HG02759 (cell line): ENCODE results near the gene TMX3.

Experiments
- ATAC-seq: cut with Tn5 transposase; IDR thresholded peaks from one replicate; pipeline ENCODE4 v1.9.1; 2021; ENCODE audit warnings: mild to moderate bottlenecking, moderate library complexity; ENCODE audit not compliant: unreplicated experiment

TMX3 gene, protein sequence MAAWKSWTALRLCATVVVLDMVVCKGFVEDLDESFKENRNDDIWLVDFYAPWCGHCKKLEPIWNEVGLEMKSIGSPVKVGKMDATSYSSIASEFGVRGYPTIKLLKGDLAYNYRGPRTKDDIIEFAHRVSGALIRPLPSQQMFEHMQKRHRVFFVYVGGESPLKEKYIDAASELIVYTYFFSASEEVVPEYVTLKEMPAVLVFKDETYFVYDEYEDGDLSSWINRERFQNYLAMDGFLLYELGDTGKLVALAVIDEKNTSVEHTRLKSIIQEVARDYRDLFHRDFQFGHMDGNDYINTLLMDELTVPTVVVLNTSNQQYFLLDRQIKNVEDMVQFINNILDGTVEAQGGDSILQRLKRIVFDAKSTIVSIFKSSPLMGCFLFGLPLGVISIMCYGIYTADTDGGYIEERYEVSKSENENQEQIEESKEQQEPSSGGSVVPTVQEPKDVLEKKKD

DNA sequence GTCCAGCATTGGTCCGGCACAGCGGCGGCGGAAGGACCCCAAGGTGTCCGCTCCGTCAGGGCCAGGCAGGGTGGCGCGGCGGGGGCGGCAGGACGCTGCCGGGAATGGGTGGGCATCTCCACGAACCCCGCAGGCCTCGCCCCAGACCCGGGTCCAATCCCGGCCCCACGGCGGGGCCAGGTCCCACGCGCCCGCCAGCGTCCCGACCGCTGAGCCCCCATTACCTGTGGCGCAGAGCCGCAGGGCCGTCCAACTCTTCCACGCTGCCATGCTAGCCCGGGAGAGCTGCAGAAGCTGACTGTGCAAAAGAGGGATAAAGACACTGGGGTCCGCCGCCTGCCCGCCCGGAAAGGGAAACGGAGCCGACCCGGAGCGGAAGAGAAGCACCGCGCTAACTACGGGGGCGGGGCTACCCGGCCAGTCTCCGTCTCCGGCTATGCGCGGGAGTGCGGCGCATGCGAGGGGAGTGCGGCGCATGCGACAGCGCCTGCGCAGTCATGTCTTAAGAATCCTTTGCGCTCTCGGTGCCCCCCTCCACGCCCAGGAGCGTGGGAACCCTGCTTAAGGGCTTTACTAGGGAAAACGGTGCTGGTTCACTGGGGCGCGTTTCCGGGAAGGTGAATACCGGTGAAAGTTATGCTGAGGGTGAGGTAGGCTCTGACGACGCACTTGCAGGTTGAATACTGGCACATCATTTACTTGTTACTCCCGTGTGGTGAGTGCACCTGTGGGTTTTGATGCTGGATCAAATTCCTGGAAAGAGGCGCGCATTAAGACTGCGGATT, at the start of gene TMX3:
Gene TMX3 (minus strand): TSS at position 397 of the 785 bp plus-strand sequence. CDS start 127 bp downstream, at position 270.
- ATAC-seq, result peak; percentile 96

DNA sequence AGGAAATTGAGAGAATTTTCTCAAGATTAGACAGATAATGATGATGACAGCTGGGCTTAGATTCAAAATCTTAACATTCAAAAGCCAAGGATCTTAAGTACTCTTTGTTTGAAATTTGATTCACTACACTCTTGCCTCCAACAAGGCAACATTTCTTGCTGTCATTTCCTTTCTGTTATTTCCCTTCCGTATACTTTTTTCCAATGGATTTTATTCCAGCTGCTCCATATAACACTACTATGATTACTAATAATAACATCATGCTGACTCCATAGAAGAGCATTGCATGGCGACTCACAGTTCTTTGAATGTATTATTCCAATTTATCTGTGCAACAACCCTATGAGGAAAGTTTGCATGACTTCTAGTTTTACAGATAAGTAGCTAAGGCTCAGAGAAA, 49.1 kb upstream of the TMX3 start:
- ATAC-seq, result no peak

DNA sequence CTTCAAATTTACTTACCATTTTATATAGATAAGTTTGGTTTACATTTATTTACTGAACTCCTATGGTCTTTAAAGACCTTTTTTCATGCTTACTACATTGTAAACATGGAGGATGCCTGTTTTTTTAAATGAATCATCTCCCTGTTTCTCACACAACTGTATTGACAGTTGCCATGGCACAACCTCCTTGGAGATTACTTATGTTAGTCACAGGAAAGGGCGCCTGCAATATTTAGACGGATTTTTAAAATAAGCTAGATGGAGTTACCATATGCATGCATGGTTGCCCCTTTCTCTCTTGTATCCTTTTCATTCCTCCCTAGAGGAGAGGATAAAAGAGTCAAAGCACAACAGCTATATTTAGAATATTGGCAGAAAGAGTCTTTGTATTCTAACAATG, 48.2 kb upstream of the TMX3 start:
- ATAC-seq, result no peak

DNA sequence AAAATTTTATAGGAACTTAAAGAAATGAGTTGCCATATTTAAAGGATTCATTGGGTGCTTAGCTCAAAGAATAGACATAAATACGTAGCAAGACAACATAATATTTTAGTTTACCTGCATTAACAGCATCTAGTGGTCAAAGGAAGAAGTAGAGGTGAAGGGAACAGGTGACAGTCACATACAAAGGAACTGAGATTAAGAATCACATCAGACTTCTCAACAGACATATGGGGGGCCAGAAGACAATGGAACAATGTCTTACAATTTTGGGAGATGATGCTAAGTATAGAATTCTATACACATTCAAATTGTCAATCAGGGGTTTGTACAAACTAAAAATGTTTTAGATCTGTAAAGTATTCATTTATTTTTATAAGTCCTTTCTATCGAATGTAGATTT, 44.4 kb upstream of the TMX3 start:
- ATAC-seq, result no peak

DNA sequence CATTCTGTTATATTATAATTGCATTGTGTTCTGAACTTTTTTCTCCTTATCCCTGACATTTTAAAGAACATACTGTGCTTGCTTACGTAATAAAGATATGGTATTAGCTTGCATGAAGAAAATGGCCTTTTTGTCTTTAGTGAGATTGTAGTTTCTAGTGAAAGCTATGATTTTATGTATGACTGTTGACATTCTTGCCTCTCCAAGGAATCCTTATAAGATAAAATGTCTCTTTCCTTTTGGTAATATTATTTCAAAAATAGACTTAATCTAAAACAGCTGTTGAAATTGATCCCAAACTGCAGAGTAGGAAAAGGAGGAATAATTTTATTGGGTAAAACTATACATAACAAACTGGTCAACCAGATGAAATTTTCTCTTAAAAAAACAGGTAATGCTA, 42.2 kb upstream of the TMX3 start:
- no peak for ATAC-seq

DNA sequence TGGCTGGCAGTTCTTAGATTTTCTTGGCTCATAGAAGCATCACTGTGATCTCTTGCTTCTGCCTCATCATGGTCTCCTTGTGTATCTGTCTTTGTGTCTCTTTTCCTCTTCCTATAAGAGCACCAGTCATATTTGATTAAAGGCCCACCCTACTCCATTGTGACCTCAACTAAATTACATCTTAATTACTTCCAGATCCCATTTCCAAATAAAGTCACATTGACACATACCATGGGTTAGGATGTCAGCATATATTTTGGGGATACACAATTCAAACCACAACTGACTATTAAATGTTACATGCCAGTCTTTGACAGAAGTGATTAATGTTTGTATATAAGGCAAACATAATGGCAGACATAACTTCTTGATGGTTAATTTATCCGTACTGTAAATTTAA, 27.3 kb upstream of the TMX3 start:
- no peak for ATAC-seq

DNA sequence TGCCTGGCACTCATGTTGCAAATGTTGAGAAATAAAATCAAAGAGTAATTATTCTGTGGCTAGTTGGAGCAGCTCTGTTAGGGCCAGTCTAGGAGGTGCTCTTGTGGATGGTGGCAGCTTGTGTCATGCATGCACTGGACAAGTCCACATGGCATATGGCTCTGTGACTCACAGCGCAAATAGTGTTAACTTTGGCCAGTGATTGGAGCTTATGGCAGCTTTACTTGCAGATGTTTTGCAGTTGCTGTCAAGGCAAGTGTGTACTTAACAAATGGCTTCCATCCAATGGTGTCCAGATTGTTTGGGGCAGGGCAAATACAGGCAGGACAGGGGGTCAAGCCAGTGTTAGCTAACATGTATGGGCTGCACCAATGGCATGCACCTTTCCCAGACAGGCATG, 26.1 kb upstream of the TMX3 start:
- no peak for ATAC-seq

DNA sequence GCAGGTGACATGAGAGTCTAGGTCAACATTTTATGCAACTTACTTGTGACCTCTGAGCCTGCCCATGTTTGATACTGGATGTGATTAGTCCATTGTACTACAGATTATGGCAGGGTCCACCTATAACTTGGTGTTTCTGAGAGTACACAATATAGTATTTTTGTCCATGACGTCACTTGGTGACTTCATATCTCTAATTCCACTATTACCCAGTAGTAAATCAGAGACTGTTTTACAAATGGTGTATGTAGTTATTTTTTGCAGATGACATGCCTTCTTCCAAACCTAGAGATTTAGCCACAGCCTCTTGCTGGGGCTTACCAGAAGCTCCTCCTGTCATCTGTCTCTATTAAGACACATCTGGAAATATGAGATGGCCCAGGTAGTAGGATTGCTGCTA, 24.6 kb upstream of the TMX3 start:
- no peak for ATAC-seq

DNA sequence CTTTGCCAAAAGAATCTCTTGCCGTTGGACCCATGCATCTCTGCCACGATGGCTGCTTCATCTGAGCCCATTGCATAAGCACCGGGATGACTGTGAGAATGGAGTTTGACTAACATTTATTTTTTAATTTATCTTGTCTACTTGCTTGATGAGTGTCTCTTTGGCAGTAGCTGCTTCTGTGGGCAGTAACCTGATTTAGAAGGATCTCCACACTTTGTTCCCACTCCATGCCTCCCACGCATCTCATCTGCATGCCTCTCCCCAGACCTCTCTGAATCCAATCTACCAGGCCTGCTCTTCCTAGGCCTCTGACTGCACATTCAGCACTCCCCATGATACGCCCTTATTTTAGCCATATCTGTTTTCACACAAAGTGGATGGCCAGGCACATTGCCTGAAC, 23.7 kb upstream of the TMX3 start:
- no peak for ATAC-seq

DNA sequence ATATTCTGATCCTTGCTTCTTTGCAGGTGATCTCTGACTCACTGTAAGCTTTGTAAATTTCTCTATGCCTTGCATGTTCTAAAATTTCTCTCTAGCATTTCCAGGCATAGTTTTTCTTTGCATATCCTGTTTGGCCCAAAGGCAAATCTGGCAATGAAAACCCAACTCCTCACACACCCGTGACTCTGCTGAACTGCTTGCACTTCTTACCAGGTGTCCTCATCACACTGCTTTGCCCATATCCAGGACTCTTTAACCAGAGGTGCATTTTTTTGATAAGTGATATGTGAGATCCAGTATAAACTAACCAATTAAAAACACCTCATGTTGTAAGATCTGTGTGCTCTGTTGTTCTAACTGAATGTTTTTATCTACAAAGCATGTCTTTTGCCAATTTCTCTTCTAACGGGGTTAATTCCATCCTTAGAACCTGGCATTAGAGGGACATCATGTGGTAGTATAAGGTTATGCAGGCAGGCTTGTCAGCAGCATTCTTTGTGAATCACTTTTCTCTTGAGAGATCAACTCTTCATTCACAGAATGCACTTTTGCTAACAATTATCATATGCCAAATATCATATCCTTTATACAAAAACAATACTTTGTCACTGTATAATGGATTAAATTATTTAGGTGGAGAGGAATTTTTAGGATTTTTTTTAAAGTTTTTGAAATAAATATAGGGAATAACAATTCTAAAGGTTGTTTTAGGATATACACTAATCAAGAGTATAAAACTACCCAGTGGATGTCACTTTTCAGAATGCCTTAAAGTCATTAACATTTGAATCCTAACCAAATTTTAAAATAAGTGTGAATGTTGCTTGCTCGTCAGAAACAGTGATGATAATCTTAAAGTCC, 20.8 kb upstream of the TMX3 start:
- peak; percentile 88 for ATAC-seq

DNA sequence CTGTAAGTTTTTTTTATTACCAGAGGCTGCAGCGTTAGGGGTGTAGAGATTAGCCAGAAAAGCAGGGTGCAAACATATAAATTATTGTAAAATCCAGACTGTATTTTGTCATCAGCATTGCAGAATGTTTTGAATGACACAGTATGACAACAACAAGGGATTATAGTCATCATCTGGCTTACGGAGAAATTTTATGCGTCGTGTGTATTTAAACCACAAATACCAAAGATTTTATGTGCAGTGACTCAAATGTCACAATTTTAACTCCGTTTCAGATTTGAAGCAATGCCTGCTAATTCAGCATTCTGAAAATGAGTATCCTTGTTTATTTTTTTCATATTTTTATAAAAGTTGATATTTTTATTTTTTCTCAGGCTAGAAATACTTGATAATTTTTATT, 19.4 kb upstream of the TMX3 start:
- ATAC-seq, result no peak

DNA sequence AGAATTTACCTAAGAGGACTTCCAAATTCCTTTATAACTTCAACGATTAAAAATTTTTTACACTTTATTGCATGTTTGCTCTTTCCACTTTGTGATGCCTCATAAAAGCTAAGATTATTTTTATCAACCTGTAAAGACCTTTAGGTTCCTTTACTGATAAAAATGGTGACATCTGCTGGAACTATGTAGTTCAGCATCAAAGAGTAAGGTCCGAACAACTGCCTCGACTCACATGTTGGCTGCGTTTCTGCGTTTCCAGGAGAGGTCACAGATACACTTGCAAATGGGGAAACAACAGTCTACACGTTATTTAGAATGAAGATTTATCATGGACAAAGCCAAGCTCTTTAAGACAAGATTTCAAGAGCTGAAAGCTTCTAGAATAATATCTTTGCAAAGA, 18.8 kb upstream of the TMX3 start:
- ATAC-seq, result no peak

DNA sequence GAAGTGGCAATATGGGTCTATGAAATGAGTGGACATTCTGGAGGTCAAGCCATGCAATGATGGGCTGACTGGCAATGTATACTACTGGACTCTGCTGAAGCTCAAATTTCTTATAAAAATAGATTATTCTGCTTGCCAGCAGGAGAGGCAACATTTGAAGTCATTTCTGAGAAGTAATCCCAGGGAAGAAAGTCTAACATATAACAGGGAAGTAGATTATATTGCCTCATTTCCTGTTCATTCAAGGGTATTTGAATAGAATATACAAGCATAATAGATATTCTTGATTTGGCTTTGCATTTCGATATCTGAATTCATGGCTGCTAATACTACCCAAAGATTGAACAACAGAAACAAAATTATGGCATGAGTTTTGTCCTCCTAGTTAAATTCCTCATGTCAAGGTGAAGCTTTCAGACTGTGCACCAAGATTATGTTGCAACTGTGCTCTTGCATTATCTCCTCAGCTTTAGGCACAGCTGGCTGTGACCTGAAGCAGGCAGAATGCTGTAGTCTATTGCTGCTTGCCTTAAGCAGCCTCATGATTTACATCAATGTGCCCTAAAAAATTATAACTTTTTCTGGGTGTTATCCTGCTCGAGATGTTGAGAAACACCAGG, 13.3 kb upstream of the TMX3 start:
- ATAC-seq, result no peak

DNA sequence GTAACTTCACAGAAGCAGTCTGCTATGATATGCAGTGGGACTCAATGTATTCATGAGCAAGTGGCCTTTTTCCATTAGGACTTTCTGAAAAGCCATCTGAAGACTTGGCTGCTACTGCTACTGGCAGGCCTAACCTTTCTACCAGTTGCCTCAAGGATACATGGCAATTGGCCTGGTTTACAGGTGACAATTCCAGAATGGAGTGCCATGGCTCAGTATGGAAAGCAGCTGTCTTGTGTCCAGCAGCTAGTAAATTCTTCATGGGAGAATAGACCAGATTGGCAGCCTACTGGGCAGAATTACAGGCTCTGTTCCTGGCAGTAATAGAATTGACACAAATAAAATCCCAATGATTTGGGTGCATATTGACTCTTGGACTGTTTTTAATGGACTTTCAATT, 12.6 kb upstream of the TMX3 start:
- no peak for ATAC-seq

DNA sequence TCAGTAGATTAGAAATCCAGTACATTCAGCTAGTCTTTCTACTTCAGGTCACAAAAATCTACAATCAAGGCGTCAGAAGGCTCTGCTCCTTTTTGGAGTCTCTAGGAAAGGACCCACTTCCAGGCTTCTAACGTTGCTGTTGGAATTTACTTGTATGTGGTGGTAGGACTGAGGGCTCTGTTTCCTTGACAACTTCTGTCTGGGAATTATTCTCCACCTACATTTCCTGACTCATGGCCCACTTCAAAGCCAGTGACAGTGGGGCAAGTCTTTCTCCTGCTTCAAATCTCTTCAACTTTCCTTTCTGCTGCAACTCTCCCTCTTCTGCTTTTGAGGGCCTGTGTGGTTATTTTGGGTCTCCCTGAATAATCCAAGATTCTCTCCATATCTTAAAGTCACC, 10.4 kb upstream of the TMX3 start:
- no peak for ATAC-seq

DNA sequence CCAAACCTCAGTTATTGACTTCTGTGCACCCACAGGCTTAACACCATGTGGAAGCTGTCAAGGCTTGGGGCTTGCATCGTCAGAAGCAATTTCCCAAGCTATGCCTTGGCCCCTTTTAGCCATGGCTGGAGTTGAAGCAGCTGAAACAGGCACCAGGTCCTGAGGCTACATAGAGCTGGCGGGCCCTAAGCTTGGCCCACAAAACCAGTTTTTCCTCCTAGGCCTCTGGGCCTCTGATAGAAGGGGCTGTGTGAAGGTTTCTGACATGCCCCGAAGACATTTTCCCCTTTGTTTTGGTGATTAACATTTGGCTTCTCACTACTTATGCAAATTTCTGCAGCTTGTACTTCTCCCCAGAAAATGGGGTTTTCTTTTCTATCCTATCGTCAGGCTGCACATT, 9.1 kb upstream of the TMX3 start:
- ATAC-seq, result no peak

DNA sequence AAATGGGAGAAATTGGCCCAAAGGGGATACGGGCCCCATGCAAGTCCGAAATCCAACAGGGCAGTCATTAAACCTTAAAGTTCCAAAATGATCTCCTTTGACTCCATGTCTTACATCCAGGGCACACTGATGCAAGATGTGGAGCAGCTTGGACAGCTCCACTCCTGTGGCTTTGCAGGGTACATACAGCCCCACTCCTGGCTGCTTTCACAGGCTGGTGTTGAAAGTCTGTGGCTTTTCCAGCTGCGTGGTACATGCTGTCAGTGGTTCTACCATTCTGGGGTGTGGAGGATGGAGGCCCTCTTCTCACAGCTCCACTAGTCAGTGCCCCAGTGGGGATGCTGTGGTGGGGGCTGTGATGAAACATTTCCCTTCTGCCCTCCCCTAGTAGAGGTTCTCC, 8.6 kb upstream of the TMX3 start:
- ATAC-seq, result no peak

DNA sequence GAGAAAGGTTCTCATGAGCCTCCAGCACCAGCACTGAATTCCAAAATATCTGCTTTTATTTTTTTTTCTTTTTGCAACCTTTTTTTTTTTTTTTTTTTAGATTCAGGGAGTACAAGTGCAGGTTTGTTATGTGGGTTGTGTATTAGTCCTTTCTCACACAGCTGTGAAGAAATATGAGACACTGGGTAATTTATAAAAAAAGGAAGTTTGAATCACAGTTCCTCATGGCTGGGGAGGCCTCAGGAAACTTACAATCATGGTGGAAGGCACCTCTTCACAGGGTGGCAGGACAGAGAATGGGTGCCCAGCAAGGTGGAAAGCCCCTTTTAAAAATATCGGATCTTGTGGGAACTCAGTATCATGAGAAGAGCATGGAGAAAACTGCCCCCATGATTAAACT, 7.9 kb upstream of the TMX3 start:
- ATAC-seq, result no peak

DNA sequence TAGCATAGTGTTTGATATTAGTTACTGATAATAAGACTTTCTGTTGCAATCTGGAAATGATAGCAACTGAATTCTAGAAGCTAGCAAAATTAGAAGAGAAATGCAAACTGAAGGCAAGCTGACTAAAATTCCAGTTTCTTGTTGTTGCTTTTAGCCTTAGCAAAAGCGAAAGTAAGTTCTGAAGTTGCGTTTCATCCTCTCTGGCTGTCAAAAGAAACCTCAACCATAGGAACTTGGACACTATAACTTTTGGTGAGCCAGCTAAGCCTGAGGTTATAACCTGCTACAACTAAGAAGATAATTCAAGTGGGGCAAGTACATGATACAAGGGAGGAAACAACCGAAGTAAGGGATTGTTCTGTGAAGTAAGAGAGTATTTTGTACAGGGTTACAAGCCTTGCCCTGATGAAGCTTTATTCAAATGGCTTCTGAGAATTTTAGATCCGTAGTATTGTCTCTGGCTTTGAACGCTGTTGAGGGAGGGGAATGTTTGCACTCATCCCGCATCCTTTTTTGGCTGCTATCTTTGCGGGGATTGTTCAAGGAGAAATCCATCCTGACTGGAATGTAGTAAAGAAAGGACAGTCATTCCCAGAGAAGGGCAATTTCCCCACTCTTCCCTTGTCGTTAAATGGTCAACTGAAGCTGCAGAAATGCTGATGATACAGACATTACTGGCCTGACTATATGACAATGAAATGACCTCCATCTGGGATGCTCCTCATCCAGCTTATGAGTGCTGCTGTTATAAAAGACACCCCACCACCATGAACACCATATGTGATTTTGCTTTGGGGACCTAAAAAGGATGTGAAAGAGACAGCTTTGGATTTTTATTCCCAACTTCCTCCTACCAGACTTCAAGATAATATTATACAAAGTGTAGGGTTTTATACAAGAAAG, 7.0 kb upstream of the TMX3 start:
- peak; percentile 92 for ATAC-seq

DNA sequence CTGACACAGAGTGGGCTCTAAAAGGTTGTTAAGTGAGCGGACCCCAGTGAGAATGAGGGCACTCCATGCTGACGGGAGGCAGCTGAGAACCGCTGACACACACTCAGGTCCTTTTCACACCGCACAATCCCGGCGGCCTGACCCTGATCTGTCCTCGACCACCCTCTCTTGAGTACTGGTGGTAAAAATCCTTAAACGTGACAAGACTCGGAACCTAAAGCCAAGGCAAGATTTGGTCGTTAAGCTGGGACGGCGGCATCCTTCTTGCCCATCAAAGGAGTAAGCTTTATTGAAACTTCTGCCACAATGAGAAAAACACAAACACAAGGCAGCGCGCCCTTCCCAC, 569 bp downstream of the TMX3 start:
- ATAC-seq, result peak; percentile 8
